Measurements from ENCODE around the gene RPS6KA1. TPM values are rescaled to one million over a fixed set of nuclear protein-coding genes. Genes with fewer than 3 reads are reported as not detected.

Gene RPS6KA1
- total and polyA plus RNA-seq, 2 of the 13 experiments (the other 11 are each of a cell fraction or from before 2014, with no cell fraction given), result 19.6 to 24.2 TPM

DNA sequence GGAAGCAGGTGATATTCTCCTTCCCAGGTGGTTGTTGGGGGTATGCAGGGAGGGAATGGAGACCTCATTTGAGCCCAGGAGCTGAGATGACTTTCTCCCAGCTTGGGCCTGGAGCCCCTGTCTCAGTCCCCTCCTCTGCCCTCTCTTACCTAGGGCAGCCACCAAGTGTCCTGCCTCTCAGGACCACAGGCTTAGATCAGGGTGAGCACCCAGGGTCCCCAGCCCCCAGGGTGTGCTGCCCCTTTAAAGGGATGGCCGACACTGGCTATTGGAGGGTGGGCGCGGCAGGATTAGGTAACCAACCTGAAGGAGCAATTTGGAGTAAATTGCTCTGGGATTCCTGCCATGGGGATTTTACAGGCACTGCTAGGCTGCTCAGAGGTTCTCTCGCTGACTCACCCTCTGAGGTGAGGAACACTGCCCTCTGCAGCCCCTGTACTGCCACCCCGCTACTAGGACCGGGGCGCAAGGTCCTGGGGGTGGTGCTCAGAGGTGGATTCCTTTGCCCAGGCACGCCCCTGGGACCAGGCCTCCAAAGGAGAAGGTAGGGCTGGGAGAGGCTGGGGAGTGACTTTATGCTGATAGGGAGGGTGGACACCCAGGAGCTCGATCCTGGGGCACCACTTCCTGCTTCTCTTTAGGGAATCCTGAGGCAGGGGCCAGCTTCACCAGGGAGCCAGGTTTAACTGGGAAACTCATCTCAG is 1.5 kb downstream of the RPS6KA1 start (continued):
- TF ChIP-seq DZIP1 (CRISPR knock-in tag; IDR thresholded peaks at IDR 0.05) (0 out of 2 replicates have a peak, but pooled peaks have one; percentile 50), TEAD3 (CRISPR knock-in tag; optimal IDR thresholded peaks at IDR 0.05; ENCODE audit: borderline replicate concordance) (peak; percentile 42), ZNF614 (CRISPR knock-in tag; IDR thresholded peaks at IDR 0.05; ENCODE audit: borderline replicate concordance) (no peak), NR1H2 (CRISPR knock-in tag; IDR thresholded peaks at IDR 0.05; ENCODE audit: borderline replicate concordance, low read depth) (no peak), MAFG (CRISPR knock-in tag; IDR thresholded peaks at IDR 0.05) (no peak), GTF2F1 (IDR thresholded peaks at IDR 0.05; ENCODE audit: low read length) (no peak), HDAC2 (CRISPR knock-in tag; IDR thresholded peaks at IDR 0.05) (peak; percentile 60; the same call in 1 of the 2 replicates), GLI4 (CRISPR knock-in tag; IDR thresholded peaks at IDR 0.05; ENCODE audit: borderline replicate concordance) (no peak), MNT (IDR thresholded peaks at IDR 0.05) (no peak), ESRRA (CRISPR knock-in tag; IDR thresholded peaks at IDR 0.05; ENCODE audit: low read depth) (0 out of 2 replicates have a peak, but pooled peaks have one; percentile 11), HOXA7 (CRISPR knock-in tag; IDR thresholded peaks at IDR 0.05) (no peak), ZNF737 (CRISPR knock-in tag; IDR thresholded peaks at IDR 0.05; ENCODE audit: borderline replicate concordance) (no peak), CHCHD3 (CRISPR knock-in tag; IDR thresholded peaks at IDR 0.05) (no peak), ZNF570 (CRISPR knock-in tag; IDR thresholded peaks at IDR 0.05; ENCODE audit: borderline replicate concordance) (no peak), ZNF549 (CRISPR knock-in tag; IDR thresholded peaks at IDR 0.05) (no peak), MXD3 (CRISPR knock-in tag; IDR thresholded peaks at IDR 0.05) (no peak), SIN3B (IDR thresholded peaks at IDR 0.05; ENCODE audit: low read length) (no peak), MED1 (CRISPR knock-in tag; IDR thresholded peaks at IDR 0.05) (0 out of 2 replicates have a peak, but pooled peaks have one; percentile 12), ZMYM3 (CRISPR knock-in tag; IDR thresholded peaks at IDR 0.05) (no peak), PAWR (CRISPR knock-in tag; IDR thresholded peaks at IDR 0.05; ENCODE audit: borderline replicate concordance) (no peak), NR2F6 (IDR thresholded peaks at IDR 0.05) (no peak; the same call in 1 of the 2 replicates), NR2F6 (CRISPR knock-in tag; IDR thresholded peaks at IDR 0.05) (peak; percentile 75)
